GM23338 (cell line): ENCODE measurements around the gene ANKS1B. TPM values are rescaled to one million over a fixed set of nuclear protein-coding genes. Genes with fewer than 3 reads are reported as not detected.

ENCODE experiments used
- ATAC-seq: fragments of 200-7000 bp; cut with Tn5 transposase; 3 replicates; pipeline ENCODE4 v1.9.1; 2020
- DNase-seq: peaks from one replicate; pipeline ENCODE4 v3.0.0-alpha.2; 2015; ENCODE audit warnings: low spot score
- H2AFZ ChIP-seq: fragments of 200-600 bp; sonication (generic); 2 replicates; pipeline ENCODE4 v1.8.0; 2016; ENCODE audit warnings: antibody characterized with exemption, mild to moderate bottlenecking, moderate library complexity
- H3F3A ChIP-seq: fragments of 200-600 bp; sonication (generic); replicated peaks from 2 replicates; pipeline ENCODE4 v1.8.0; 2017; ENCODE audit warnings: antibody characterized with exemption, mixed run types, low read depth
- H3K27ac ChIP-seq: fragments of 200-600 bp; sonication (generic); 2 replicates; pipeline ENCODE4 v1.6.1; 2016; ENCODE audit warnings: low read depth
- H3K27me3 ChIP-seq: fragments of 200-600 bp; sonication (generic); 2 replicates; pipeline ENCODE4 v1.8.0; 2016; ENCODE audit warnings: mild to moderate bottlenecking, mixed run types, moderate library complexity; ENCODE audit not compliant: insufficient read depth
- H3K36me3 ChIP-seq: fragments of 200-600 bp; sonication (generic); 2 replicates; pipeline ENCODE4 v1.8.0; 2016; ENCODE audit warnings: mild to moderate bottlenecking; ENCODE audit not compliant: insufficient read depth
- H3K4me1 ChIP-seq: fragments of 200-600 bp; sonication (generic); 2 replicates; pipeline ENCODE4 v1.8.0; 2016; ENCODE audit warnings: mild to moderate bottlenecking, moderate library complexity; ENCODE audit not compliant: insufficient read depth
- H3K4me2 ChIP-seq: fragments of 200-600 bp; sonication (generic); 2 replicates; pipeline ENCODE4 v1.7.1; 2017; ENCODE audit warnings: mixed run types
- H3K4me3 ChIP-seq: fragments of 200-600 bp; sonication (generic); 2 replicates; pipeline ENCODE4 v1.6.1; 2016; ENCODE audit warnings: mixed run types
- H3K79me2 ChIP-seq: fragments of 200-600 bp; sonication (generic); replicated peaks from 2 replicates; pipeline ENCODE4 v1.8.0; 2017; ENCODE audit warnings: mild to moderate bottlenecking; ENCODE audit not compliant: insufficient read depth
- H3K9me2 ChIP-seq: fragments of 200-600 bp; sonication (generic); 2 replicates; pipeline ENCODE4 v1.8.0; 2017; ENCODE audit not compliant: insufficient read depth
- H4K20me1 ChIP-seq: fragments of 200-600 bp; sonication (generic); replicated peaks from 2 replicates; pipeline ENCODE4 v1.8.0; 2017; ENCODE audit warnings: mild to moderate bottlenecking; ENCODE audit not compliant: insufficient read depth
- H3K27ac Mint-ChIP-seq: 2 replicates; pipeline ENCODE4 v1.8.0; 2020; ENCODE audit warnings: inconsistent platforms, mild to moderate bottlenecking, moderate library complexity, mixed read lengths
- H3K27me3 Mint-ChIP-seq: 3 replicates; pipeline ENCODE4 v1.8.0; 2022; ENCODE audit warnings: low read depth, mild to moderate bottlenecking, moderate library complexity, mixed read lengths, inconsistent platforms; ENCODE audit not compliant: insufficient read depth, poor library complexity
- H3K36me3 Mint-ChIP-seq: 3 replicates; pipeline ENCODE4 v1.8.0; 2021; ENCODE audit warnings: low read depth, mild to moderate bottlenecking, inconsistent platforms, moderate library complexity, mixed read lengths
- H3K4me1 Mint-ChIP-seq: 3 replicates; pipeline ENCODE4 v1.8.0; 2020; ENCODE audit warnings: mild to moderate bottlenecking, inconsistent platforms, mixed read lengths
- H3K4me3 Mint-ChIP-seq: 3 replicates; pipeline ENCODE4 v1.8.0; 2021; ENCODE audit warnings: moderate library complexity, mild to moderate bottlenecking, inconsistent platforms, mixed read lengths
- H3K9me3 Mint-ChIP-seq: 3 replicates; pipeline ENCODE4 v1.8.0; 2020; ENCODE audit warnings: moderate library complexity, mild to moderate bottlenecking, inconsistent platforms, mixed read lengths
- CREB1 ChIP-seq: fragments of 250-450 bp; sonication (Bioruptor Pico); IDR thresholded peaks from 2 replicates; pipeline ENCODE4 v1.5.0; 2020; ENCODE audit warnings: low read depth, mild to moderate bottlenecking, moderate library complexity
- ETS1 ChIP-seq: IDR thresholded peaks from 2 replicates; pipeline ENCODE4 v1.6.1; 2016; ENCODE audit warnings: antibody characterized with exemption
- EZH2 ChIP-seq: fragments of 200-600 bp; sonication (generic); IDR thresholded peaks from one replicate; pipeline ENCODE4 v1.8.0; 2017; ENCODE audit warnings: antibody characterized with exemption, mild to moderate bottlenecking, low read depth; ENCODE audit not compliant: unreplicated experiment
- EZH2phosphoT487 ChIP-seq: fragments of 200-600 bp; sonication (generic); IDR thresholded peaks from one replicate; pipeline ENCODE4 v1.8.1; 2018; ENCODE audit warnings: antibody characterized with exemption; ENCODE audit not compliant: unreplicated experiment
- NANOG ChIP-seq: IDR thresholded peaks from 2 replicates; pipeline ENCODE4 v1.6.1; 2016; ENCODE audit warnings: antibody characterized with exemption, borderline replicate concordance
- POLR2AphosphoS5 ChIP-seq: IDR thresholded peaks from 2 replicates; pipeline ENCODE4 v1.6.1; 2016; ENCODE audit warnings: antibody characterized with exemption, low read depth
- REST ChIP-seq: IDR thresholded peaks from one replicate; pipeline ENCODE4 v1.6.1; 2018; ENCODE audit warnings: antibody characterized with exemption; ENCODE audit not compliant: unreplicated experiment
- STAT1 ChIP-seq: IDR thresholded peaks from one replicate; pipeline ENCODE4 v1.6.1; 2016; ENCODE audit warnings: antibody characterized with exemption; ENCODE audit not compliant: unreplicated experiment
- ZNF114 ChIP-seq: fragments of 250-450 bp; sonication (Bioruptor Pico); IDR thresholded peaks from 2 replicates; pipeline ENCODE4 v1.5.0; 2020; ENCODE audit warnings: mild to moderate bottlenecking, moderate library complexity
- ZNF331 ChIP-seq: fragments of 250-450 bp; sonication (Bioruptor Pico); IDR thresholded peaks from 2 replicates; pipeline ENCODE4 v1.5.0; 2020; ENCODE audit warnings: low read depth, mild to moderate bottlenecking, moderate library complexity
- ZNF462 ChIP-seq: fragments of 250-450 bp; sonication (Bioruptor Pico); IDR thresholded peaks from 2 replicates; pipeline ENCODE4 v1.5.0; 2020; ENCODE audit warnings: mild to moderate bottlenecking, moderate library complexity
- polyA plus RNA-seq: library from polyadenylated mRNA; unstranded; fragments of >200 nt; fragmentation: Nextera tagmentation; extraction: Ambion mirVana; gene quantifications from 2 replicates; pipeline ENCODE4 v1.2.1, GENCODE V29; 2016
- total RNA-seq: library from RNA; depleted of rRNA; stranded (reverse); fragments of >200 nt; shearing (Covaris generic); gene quantifications from 2 replicates; pipeline ENCODE4 v1.2.3, GENCODE V29; 2014

The ANKS1B gene
- total and polyA plus RNA-seq, 2 experiments from 2014 or later, result 4.3 to 5.8 TPM

- Histone ChIP-seq H3K79me2 (no peaks in the 10 kb centered on the region), H3K4me3 (no peak overlapping the region), H3F3A (no peaks in the 10 kb centered on the region), H3K36me3 (no peaks in the 10 kb centered on the region), H3K9me2 (peaks cover 5% of the 10 kb centered on the region; the same call in 1 of the 2 replicates), H2AFZ (no peak overlapping the region), H3K4me2 (no peak overlapping the region), H3K27me3 (no peaks in the 10 kb centered on the region), H4K20me1 (no peaks in the 10 kb centered on the region), H3K27ac (no peak overlapping the region), H3K4me1 (0 out of 2 replicates have a peak, but pooled peaks cover under 1% of the 10 kb centered on the region)
- H3K4me3 Mint-ChIP-seq, result no peak overlapping the region
- no peaks in the 10 kb centered on the region for H3K9me3 Mint-ChIP-seq
- peaks cover 3% of the 10 kb centered on the region for H3K27me3 Mint-ChIP-seq
- DNase-seq, result no peak
- TF ChIP-seq EZH2phosphoT487 (no peak), REST (no peak), STAT1 (no peak), CREB1 (no peak), ZNF114 (no peak)
- no peak overlapping the region for H3K27ac Mint-ChIP-seq
- H3K36me3 Mint-ChIP-seq, result no peaks in the 10 kb centered on the region
- ATAC-seq, result no peak
- H3K4me1 Mint-ChIP-seq, result no peaks in the 10 kb centered on the region; the same call in 2 of the 3 replicates
Observed at GRCh38 chr12:98788396-98788795, 1196.3 kb downstream of the ANKS1B start.

- Mint-ChIP-seq H3K9me3 (no peaks in the 10 kb centered on the region), H3K27me3 (peaks cover 3% of the 10 kb centered on the region), H3K27ac (no peak overlapping the region), H3K4me3 (no peak overlapping the region), H3K4me1 (peaks cover 3% of the 10 kb centered on the region; the same call in 2 of the 3 replicates), H3K36me3 (no peaks in the 10 kb centered on the region)
- Histone ChIP-seq H3K4me2 (no peak overlapping the region), H2AFZ (no peak overlapping the region), H3K36me3 (no peaks in the 10 kb centered on the region), H3K27ac (no peak overlapping the region), H3K79me2 (no peaks in the 10 kb centered on the region), H3K4me3 (no peak overlapping the region), H3K9me2 (peaks cover 5% of the 10 kb centered on the region; the same call in 1 of the 2 replicates), H4K20me1 (no peaks in the 10 kb centered on the region), H3F3A (no peaks in the 10 kb centered on the region), H3K27me3 (no peaks in the 10 kb centered on the region), H3K4me1 (0 out of 2 replicates have a peak, but pooled peaks cover 5% of the 10 kb centered on the region)
- DNase-seq, result no peak
- ATAC-seq, result no peak
- TF ChIP-seq ZNF462 (no peak), ZNF331 (CRISPR knock-in tag) (no peak), EZH2 (no peak), STAT1 (no peak), EZH2phosphoT487 (no peak), ZNF114 (no peak), POLR2AphosphoS5 (no peak), NANOG (no peak), ETS1 (no peak)
Observed at GRCh38 chr12:98786653-98787052, 1198.1 kb downstream of the ANKS1B start.
